Karpas-422 (cell line): ENCODE measurements around the gene SLC22A5. TPM values are rescaled to one million over a fixed set of nuclear protein-coding genes. Genes with fewer than 3 reads are reported as not detected.
A peak's percentile ranks its signal among the peaks of the same experiment; 100 is the strongest.

Experiments
- DNase-seq: peaks from one replicate; pipeline ENCODE4 v3.0.0-alpha.2; 2015
- H2AFZ ChIP-seq: fragments of 200-600 bp; sonication (generic); 2 replicates; pipeline ENCODE4 v1.6.1; 2014; ENCODE audit warnings: antibody characterized with exemption, low read length, mixed read lengths
- H3K27ac ChIP-seq: fragments of 200-600 bp; sonication (generic); 2 replicates; pipeline ENCODE4 v1.5.1; 2014; ENCODE audit warnings: mild to moderate bottlenecking, low read length, moderate library complexity
- H3K27me3 ChIP-seq: fragments of 200-600 bp; sonication (generic); 2 replicates; pipeline ENCODE4 v1.6.1; 2014; ENCODE audit warnings: low read length, mixed read lengths
- H3K36me3 ChIP-seq: fragments of 200-600 bp; sonication (generic); 2 replicates; pipeline ENCODE4 v1.6.1; 2014; ENCODE audit warnings: low read length, mixed read lengths; ENCODE audit not compliant: insufficient read depth
- H3K4me1 ChIP-seq: fragments of 200-600 bp; sonication (generic); 2 replicates; pipeline ENCODE4 v1.6.1; 2014; ENCODE audit warnings: mild to moderate bottlenecking, low read length, mixed read lengths
- H3K4me2 ChIP-seq: fragments of 200-600 bp; sonication (generic); 2 replicates; pipeline ENCODE4 v1.6.1; 2014; ENCODE audit warnings: low read length, low read depth, mild to moderate bottlenecking; ENCODE audit not compliant: poor library complexity, severe bottlenecking
- H3K4me3 ChIP-seq: fragments of 200-600 bp; sonication (generic); 2 replicates; pipeline ENCODE4 v1.5.1; 2014; ENCODE audit warnings: mild to moderate bottlenecking, antibody characterized with exemption, low read length, mixed read lengths
- H3K79me2 ChIP-seq: fragments of 200-600 bp; sonication (generic); 2 replicates; pipeline ENCODE4 v1.6.1; 2014; ENCODE audit warnings: mild to moderate bottlenecking, low read length, mixed read lengths
- H3K9ac ChIP-seq: fragments of 200-600 bp; sonication (generic); 2 replicates; pipeline ENCODE4 v1.6.0; 2014; ENCODE audit warnings: low read length
- H3K9me2 ChIP-seq: fragments of 200-600 bp; sonication (generic), shearing (Covaris generic); replicated peaks from 2 replicates; pipeline ENCODE4 v1.6.0; 2014; ENCODE audit warnings: mild to moderate bottlenecking, low read length, moderate library complexity; ENCODE audit not compliant: insufficient read depth
- H3K9me3 ChIP-seq: fragments of 300-700, 200-600 bp; sonication (generic); 2 replicates; pipeline ENCODE4 v1.6.1; 2014; ENCODE audit warnings: low read length, mixed read lengths
- H4K20me1 ChIP-seq: fragments of 200-600 bp; sonication (generic); 2 replicates; pipeline ENCODE4 v1.6.1; 2014; ENCODE audit warnings: mild to moderate bottlenecking, antibody characterized with exemption, low read length, low read depth; ENCODE audit not compliant: insufficient read depth
- total RNA-seq: library from RNA; depleted of rRNA; stranded (reverse); fragments of >200 nt; shearing (Covaris generic); gene quantifications from 2 replicates; pipeline ENCODE4 v1.2.3, GENCODE V29; 2014; ENCODE audit warnings: low replicate concordance

SLC22A5 gene
- total RNA-seq, 1 experiment from 2014 or later = 5.2 TPM

GRCh38 chr5:132428147-132428482 lies 58.6 kb downstream of the SLC22A5 start:
- no peak for DNase-seq
- H3K27ac ChIP-seq = peak overlapping the region; percentile 88
- no peaks in the 10 kb centered on the region for H3K27me3 ChIP-seq
- H3K9me2 ChIP-seq = no peaks in the 10 kb centered on the region
- no peaks in the 10 kb centered on the region for H4K20me1 ChIP-seq
- H3K9ac ChIP-seq = peak overlapping the region; percentile 58
- H3K79me2 ChIP-seq = no peaks in the 10 kb centered on the region
- H2AFZ ChIP-seq = no peak overlapping the region
- no peaks in the 10 kb centered on the region for H3K9me3 ChIP-seq
- H3K4me2 ChIP-seq = peak overlapping the region; percentile 69
- no peaks in the 10 kb centered on the region for H3K36me3 ChIP-seq
- peaks cover 43% of the 10 kb centered on the region for H3K4me1 ChIP-seq
- no peak overlapping the region for H3K4me3 ChIP-seq

- no peak for DNase-seq
- no peak overlapping the region for H3K4me3 ChIP-seq
- H3K9me3 ChIP-seq = no peaks in the 10 kb centered on the region
- H3K79me2 ChIP-seq = no peaks in the 10 kb centered on the region
- peak overlapping the region; percentile 88 for H3K27ac ChIP-seq
- H2AFZ ChIP-seq = no peak overlapping the region
- no peaks in the 10 kb centered on the region for H3K27me3 ChIP-seq
- peaks cover 43% of the 10 kb centered on the region for H3K4me1 ChIP-seq
- H3K36me3 ChIP-seq = no peaks in the 10 kb centered on the region
- no peak overlapping the region; the same call in 1 of the 2 replicates for H3K9ac ChIP-seq
- no peaks in the 10 kb centered on the region for H4K20me1 ChIP-seq
- no peaks in the 10 kb centered on the region for H3K9me2 ChIP-seq
- H3K4me2 ChIP-seq = no peak overlapping the region
These were observed 59.3 kb downstream of the SLC22A5 start for GRCh38 chr5:132428484-132429462.

- no peak overlapping the region for H2AFZ ChIP-seq
- no peak overlapping the region for H3K4me2 ChIP-seq
- no peak overlapping the region for H3K27ac ChIP-seq
- no peaks in the 10 kb centered on the region for H3K9me3 ChIP-seq
- H3K4me1 ChIP-seq = peaks cover 39% of the 10 kb centered on the region
- no peaks in the 10 kb centered on the region for H3K36me3 ChIP-seq
- no peak overlapping the region for H3K9ac ChIP-seq
- no peaks in the 10 kb centered on the region for H3K79me2 ChIP-seq
- no peaks in the 10 kb centered on the region for H3K27me3 ChIP-seq
- no peaks in the 10 kb centered on the region for H3K9me2 ChIP-seq
- H3K4me3 ChIP-seq = no peak overlapping the region
- no peak for DNase-seq
- no peaks in the 10 kb centered on the region for H4K20me1 ChIP-seq
These were observed 60.2 kb downstream of the SLC22A5 start for GRCh38 chr5:132429463-132430440.

GRCh38 chr5:132430746-132431145 lies 61.2 kb downstream of the SLC22A5 start:
- no peak overlapping the region for H3K27ac ChIP-seq
- H3K9ac ChIP-seq = no peak overlapping the region
- no peaks in the 10 kb centered on the region for H3K79me2 ChIP-seq
- H3K4me1 ChIP-seq = peaks cover 29% of the 10 kb centered on the region
- no peaks in the 10 kb centered on the region for H3K36me3 ChIP-seq
- no peaks in the 10 kb centered on the region for H3K9me2 ChIP-seq
- no peak overlapping the region for H3K4me3 ChIP-seq
- no peaks in the 10 kb centered on the region for H3K9me3 ChIP-seq
- DNase-seq = no peak
- no peak overlapping the region for H2AFZ ChIP-seq
- H3K27me3 ChIP-seq = no peaks in the 10 kb centered on the region
- no peaks in the 10 kb centered on the region for H4K20me1 ChIP-seq
- H3K4me2 ChIP-seq = no peak overlapping the region

GRCh38 chr5:132431632-132432031 lies 62.1 kb downstream of the SLC22A5 start:
- H3K27me3 ChIP-seq = no peaks in the 10 kb centered on the region
- no peaks in the 10 kb centered on the region for H3K79me2 ChIP-seq
- no peak overlapping the region for H3K27ac ChIP-seq
- no peak overlapping the region for H3K4me2 ChIP-seq
- no peaks in the 10 kb centered on the region for H4K20me1 ChIP-seq
- DNase-seq = no peak
- no peaks in the 10 kb centered on the region for H3K9me3 ChIP-seq
- no peak overlapping the region for H3K9ac ChIP-seq
- H3K4me3 ChIP-seq = no peak overlapping the region
- no peaks in the 10 kb centered on the region for H3K9me2 ChIP-seq
- H2AFZ ChIP-seq = no peak overlapping the region
- H3K4me1 ChIP-seq = peaks cover 20% of the 10 kb centered on the region
- H3K36me3 ChIP-seq = no peaks in the 10 kb centered on the region

- H2AFZ ChIP-seq = no peak overlapping the region
- no peaks in the 10 kb centered on the region for H3K36me3 ChIP-seq
- no peak overlapping the region for H3K4me2 ChIP-seq
- no peaks in the 10 kb centered on the region for H3K79me2 ChIP-seq
- no peak overlapping the region for H3K9ac ChIP-seq
- no peak overlapping the region for H3K27ac ChIP-seq
- no peaks in the 10 kb centered on the region for H3K9me2 ChIP-seq
- H3K4me3 ChIP-seq = no peak overlapping the region
- no peaks in the 10 kb centered on the region for H3K9me3 ChIP-seq
- peaks cover 17% of the 10 kb centered on the region for H3K4me1 ChIP-seq
- no peaks in the 10 kb centered on the region for H4K20me1 ChIP-seq
- DNase-seq = no peak
- H3K27me3 ChIP-seq = no peaks in the 10 kb centered on the region
These were observed 63.6 kb downstream of the SLC22A5 start for GRCh38 chr5:132433141-132433540.

GRCh38 chr5:132434416-132435286 lies 65.1 kb downstream of the SLC22A5 start:
- H3K4me3 ChIP-seq = no peak overlapping the region
- H4K20me1 ChIP-seq = no peaks in the 10 kb centered on the region
- H3K9me2 ChIP-seq = no peaks in the 10 kb centered on the region
- H3K27me3 ChIP-seq = no peaks in the 10 kb centered on the region
- H3K9me3 ChIP-seq = no peaks in the 10 kb centered on the region
- H3K4me1 ChIP-seq = peaks cover 12% of the 10 kb centered on the region
- no peaks in the 10 kb centered on the region for H3K79me2 ChIP-seq
- DNase-seq = no peak
- H3K36me3 ChIP-seq = no peaks in the 10 kb centered on the region
- no peak overlapping the region for H3K4me2 ChIP-seq
- H3K9ac ChIP-seq = no peak overlapping the region
- H2AFZ ChIP-seq = no peak overlapping the region
- no peak overlapping the region for H3K27ac ChIP-seq
